Thyroid gland (tissue), 4 donors: ENCODE data around the gene BTBD9. TPM values are rescaled to one million over a fixed set of nuclear protein-coding genes. Genes with fewer than 3 reads are reported as not detected.

Source experiments
- DNase-seq, 2 donors: peaks; one replicate each; pipeline ENCODE4 v3.0.0-alpha.2; 2019
- H3K27ac ChIP-seq, 3 donors: fragments of 200-600 bp; sonication (generic); 1 replicate in 2 of 3; 2 replicates in 1 of 3; pipeline ENCODE4 v1.5.1; 2016 to 2019; ENCODE audit warnings: mild to moderate bottlenecking in 1 of 3, moderate library complexity in 1 of 3
- H3K27me3 ChIP-seq: fragments of 200-600 bp; sonication (generic); one replicate; pipeline ENCODE4 v1.5.1; 2019
- H3K36me3 ChIP-seq, 2 donors: fragments of 200-600 bp; sonication (generic); one replicate each; pipeline ENCODE4 v1.5.1; 2016 to 2019
- H3K4me1 ChIP-seq, 2 donors: fragments of 200-600 bp; sonication (generic); one replicate each; pipeline ENCODE4 v1.5.1; 2017 to 2019
- H3K4me3 ChIP-seq, 3 donors: fragments of 200-600 bp; sonication (generic); replicated peaks in 1 of 3; 1 replicate in 2 of 3; 2 replicates in 1 of 3; pipeline ENCODE4 v1.5.1; 2016; ENCODE audit warnings: mild to moderate bottlenecking in 1 of 3
- H3K9me3 ChIP-seq: fragments of 200-600 bp; sonication (generic); one replicate; pipeline ENCODE4 v1.5.1; 2017
- POLR2A ChIP-seq, 2 donors: fragments of 450-650 bp; IDR thresholded peaks; one replicate each; pipeline ENCODE4 v1.6.1; 2017; ENCODE audit warnings: antibody characterized with exemption in 2 of 2, mild to moderate bottlenecking in 2 of 2, moderate library complexity in 1 of 2
- WGBS, 2 donors: methylation state at CpG; one replicate each; pipeline ENCODE4 v1.1.5; 2017; 5-methylcytosine and 5-hydroxymethylcytosine counted together
- intact Hi-C: fragments of 100-400 bp; cut with DNase I; formaldehyde crosslinking; loops from one replicate; pipeline ENCODE4 v1.15.1; 2023
- total RNA-seq, 4 donors: library from RNA; depleted of rRNA; stranded (reverse); fragments of >200 nt; gene quantifications; one replicate each; pipeline ENCODE4 v1.2.3, GENCODE V29; 2016
- TF ChIP-seq, protein P1 (sequence below), 6 experiments: fragments of 200-600 bp in 3 of 6; fragments of 450-650 bp in 3 of 6; sonication (generic) in 3 of 6; IDR thresholded peaks; one replicate each; pipeline ENCODE4 v1.5.1; 2016 to 2019; ENCODE audit warnings: antibody characterized with exemption in 6 of 6, mild to moderate bottlenecking in 2 of 6, inconsistent platforms in 1 of 6, moderate library complexity in 1 of 6

Gene BTBD9
- total RNA-seq, 4 donors from 2014 or later: 17.3 to 32.0 (median 27.4) TPM

DNA sequence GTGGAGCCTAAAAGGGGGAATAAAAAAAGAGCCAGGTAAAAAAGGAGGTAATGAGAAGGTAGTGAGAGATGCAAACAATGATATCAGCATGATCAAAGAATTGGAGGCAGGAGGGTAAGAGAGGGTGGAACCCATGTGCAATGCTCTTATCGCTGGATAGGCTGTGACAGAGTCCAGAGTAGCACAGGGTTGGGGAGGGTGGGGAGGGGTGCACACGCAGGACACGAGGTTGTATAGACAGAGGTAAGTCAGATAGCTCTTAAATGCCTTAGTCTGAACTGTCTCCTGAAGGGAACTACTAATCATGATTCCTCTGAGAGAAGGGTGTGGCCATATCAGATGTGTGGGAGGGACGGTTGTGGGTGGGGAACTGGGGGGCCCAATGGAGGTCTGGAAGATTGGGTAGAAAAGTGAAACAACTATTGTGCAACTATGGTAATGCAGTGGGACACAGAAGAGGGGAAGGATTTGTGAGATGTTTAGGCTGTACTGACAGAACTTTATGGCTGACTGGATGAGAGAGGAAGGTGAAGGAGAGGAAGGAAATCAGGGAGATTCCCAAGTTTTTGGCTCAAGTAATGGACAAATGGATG is 354.8 kb downstream of the BTBD9 start:
- WGBS, 2 donors: 85 to 87% methylated on average over 4 of the region's 4 CpGs
- Histone ChIP-seq H3K9me3 (no peaks in the 10 kb centered on the region), H3K4me1 (no peaks in the 10 kb centered on the region), H3K27me3 (no peaks in the 10 kb centered on the region), H3K4me3 (no peak overlapping the region), H3K36me3 (no peaks in the 10 kb centered on the region), H3K27ac (no peak overlapping the region)
- intact Hi-C loops: no loop called here
- DNase-seq: no peak
- no peak for TF ChIP-seq POLR2A (IDR thresholded peaks at IDR 0.05)
- TF ChIP-seq, protein P1, sequence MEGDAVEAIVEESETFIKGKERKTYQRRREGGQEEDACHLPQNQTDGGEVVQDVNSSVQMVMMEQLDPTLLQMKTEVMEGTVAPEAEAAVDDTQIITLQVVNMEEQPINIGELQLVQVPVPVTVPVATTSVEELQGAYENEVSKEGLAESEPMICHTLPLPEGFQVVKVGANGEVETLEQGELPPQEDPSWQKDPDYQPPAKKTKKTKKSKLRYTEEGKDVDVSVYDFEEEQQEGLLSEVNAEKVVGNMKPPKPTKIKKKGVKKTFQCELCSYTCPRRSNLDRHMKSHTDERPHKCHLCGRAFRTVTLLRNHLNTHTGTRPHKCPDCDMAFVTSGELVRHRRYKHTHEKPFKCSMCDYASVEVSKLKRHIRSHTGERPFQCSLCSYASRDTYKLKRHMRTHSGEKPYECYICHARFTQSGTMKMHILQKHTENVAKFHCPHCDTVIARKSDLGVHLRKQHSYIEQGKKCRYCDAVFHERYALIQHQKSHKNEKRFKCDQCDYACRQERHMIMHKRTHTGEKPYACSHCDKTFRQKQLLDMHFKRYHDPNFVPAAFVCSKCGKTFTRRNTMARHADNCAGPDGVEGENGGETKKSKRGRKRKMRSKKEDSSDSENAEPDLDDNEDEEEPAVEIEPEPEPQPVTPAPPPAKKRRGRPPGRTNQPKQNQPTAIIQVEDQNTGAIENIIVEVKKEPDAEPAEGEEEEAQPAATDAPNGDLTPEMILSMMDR (IDR thresholded peaks at IDR 0.05): no peak

DNA sequence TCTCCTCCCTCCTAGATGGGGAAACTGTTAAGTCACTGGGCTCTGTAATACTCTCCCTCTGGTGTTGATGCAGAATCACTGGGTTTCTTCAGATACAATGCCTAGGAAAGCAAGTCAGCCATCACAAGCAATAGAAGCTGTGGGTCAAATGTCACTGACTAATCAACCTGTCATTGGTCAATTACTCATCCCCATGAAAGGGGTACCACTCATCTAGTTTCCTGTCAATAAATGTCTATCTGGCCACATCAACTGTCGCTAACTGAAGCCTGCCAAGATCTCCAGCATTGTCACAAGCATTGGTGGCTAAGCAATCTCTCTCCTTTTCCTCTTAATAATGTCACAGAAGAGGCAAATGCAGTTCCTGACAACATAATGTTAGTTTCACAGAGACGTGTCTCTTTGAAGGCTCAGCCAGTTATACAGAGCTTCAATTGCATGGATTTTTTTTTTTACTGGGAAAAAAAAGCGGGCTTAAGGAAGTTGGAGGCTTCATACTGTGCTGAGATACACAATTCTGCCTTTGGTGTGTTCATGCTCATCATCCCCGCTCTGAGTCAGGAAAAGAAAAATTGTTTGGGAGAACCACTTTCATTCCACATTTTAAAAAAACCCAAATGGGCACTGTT is 355.9 kb downstream of the BTBD9 start:
- 89 to 96% methylated on average over 4 of the region's 4 CpGs for WGBS, 2 donors
- intact Hi-C loops: no loop called here

DNA sequence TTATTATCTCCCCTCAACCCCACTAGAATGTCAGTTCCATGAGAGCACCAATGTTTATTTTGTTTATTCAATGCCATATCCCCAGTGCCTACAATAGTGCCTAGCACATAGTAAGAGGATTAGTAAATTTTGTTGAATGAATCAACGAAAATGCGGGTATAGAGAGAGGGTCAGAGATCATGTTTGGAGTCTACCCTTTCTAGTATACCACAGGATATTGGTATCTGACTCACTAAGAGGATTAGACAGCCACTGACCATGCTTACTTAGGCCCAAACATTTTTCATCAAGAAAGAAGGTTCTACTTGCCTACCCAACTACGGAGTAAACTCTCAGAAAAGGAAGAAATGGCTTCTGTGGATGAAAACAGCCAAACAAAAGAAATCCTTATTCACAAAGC is 356.8 kb downstream of the BTBD9 start:
- 94 to 98% methylated on average over 3 of the region's 3 CpGs for WGBS, 2 donors
- H3K4me1 ChIP-seq: no peaks in the 10 kb centered on the region
- no peak for DNase-seq
- H3K9me3 ChIP-seq: no peaks in the 10 kb centered on the region
- H3K27ac ChIP-seq: no peak overlapping the region
- H3K4me3 ChIP-seq: no peak overlapping the region
- intact Hi-C loops: no loop called here
- TF ChIP-seq POLR2A (IDR thresholded peaks at IDR 0.05): no peak
- TF ChIP-seq, protein P1 (IDR thresholded peaks at IDR 0.05): no peak
- H3K36me3 ChIP-seq: no peaks in the 10 kb centered on the region
- H3K27me3 ChIP-seq: no peaks in the 10 kb centered on the region

More for the DNA sequence above, 355.9 kb downstream of the BTBD9 start:
- Histone ChIP-seq H3K4me3 (no peak overlapping the region), H3K27me3 (no peaks in the 10 kb centered on the region), H3K36me3 (no peaks in the 10 kb centered on the region), H3K9me3 (no peaks in the 10 kb centered on the region), H3K27ac (no peak overlapping the region), H3K4me1 (no peaks in the 10 kb centered on the region)
- no peak for TF ChIP-seq POLR2A (IDR thresholded peaks at IDR 0.05)
- TF ChIP-seq, protein P1 (IDR thresholded peaks at IDR 0.05): no peak
- no peak for DNase-seq

DNA sequence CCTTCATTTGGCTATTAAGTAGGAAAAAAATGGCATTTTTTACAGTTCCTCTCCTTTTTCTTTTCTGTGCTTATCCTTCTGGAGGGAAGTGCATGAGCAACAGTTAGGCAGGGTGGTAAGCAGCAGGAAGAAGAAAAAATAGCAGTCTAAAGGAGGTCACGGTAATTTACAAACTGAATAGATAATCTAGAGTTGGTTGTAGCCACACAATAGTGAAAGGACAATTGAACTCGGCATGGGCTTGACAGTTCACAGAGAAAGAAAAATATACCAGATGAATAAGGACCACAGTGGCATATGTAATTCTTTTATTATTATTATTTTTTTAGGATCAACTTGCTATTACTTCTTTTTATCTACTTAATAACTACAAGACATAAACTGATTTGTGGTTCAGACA is 358.6 kb downstream of the BTBD9 start:
- H3K36me3 ChIP-seq: no peaks in the 10 kb centered on the region
- intact Hi-C loops: no loop called here
- no peak overlapping the region for H3K27ac ChIP-seq
- H3K9me3 ChIP-seq: no peaks in the 10 kb centered on the region
- H3K4me3 ChIP-seq: no peak overlapping the region
- 62 to 72% methylated on average over 2 of the region's 2 CpGs for WGBS, 2 donors
- no peaks in the 10 kb centered on the region for H3K27me3 ChIP-seq
- no peak for TF ChIP-seq POLR2A (IDR thresholded peaks at IDR 0.05)
- TF ChIP-seq, protein P1 (IDR thresholded peaks at IDR 0.05): no peak
- DNase-seq: no peak
- H3K4me1 ChIP-seq: no peaks in the 10 kb centered on the region

DNA sequence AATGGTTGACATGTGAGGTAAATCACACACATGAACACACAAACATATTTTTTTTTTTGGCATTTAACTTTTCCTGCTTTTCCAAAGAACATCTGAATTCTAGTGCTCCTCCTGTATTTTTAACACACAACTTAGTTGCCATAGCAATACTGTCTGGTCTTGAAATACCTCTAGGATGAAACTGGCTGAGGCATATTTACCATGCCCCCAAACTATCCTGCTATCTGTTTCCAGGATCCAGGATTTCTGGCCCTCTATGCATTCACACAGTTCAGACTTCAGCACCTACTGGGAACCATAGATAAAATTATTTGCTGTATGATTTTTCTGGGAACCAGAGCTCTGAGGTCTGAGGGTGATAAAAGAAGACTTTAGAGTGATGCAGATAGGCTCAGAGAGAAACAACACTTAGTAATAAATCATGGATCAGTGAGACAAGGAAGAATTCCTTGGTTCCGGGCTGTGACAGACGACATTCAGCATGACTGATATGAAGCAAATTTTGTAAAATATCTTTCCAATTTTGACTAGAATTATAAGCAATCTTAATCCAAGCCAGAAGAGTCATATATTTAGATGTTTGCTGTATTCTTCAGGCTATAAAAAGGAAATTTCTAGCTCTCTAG is 359.7 kb downstream of the BTBD9 start:
- no peaks in the 10 kb centered on the region for H3K4me1 ChIP-seq
- no peak overlapping the region for H3K4me3 ChIP-seq
- H3K27ac ChIP-seq: no peak overlapping the region
- H3K36me3 ChIP-seq: no peaks in the 10 kb centered on the region
- WGBS, 2 donors: 48 to 95% methylated on average over 2 of the region's 2 CpGs
- no peak for TF ChIP-seq POLR2A (IDR thresholded peaks at IDR 0.05)
- TF ChIP-seq, protein P1 (IDR thresholded peaks at IDR 0.05): no peak
- H3K9me3 ChIP-seq: no peaks in the 10 kb centered on the region
- intact Hi-C loops: no loop called here
- H3K27me3 ChIP-seq: no peaks in the 10 kb centered on the region
- DNase-seq: no peak
